Measurements from ENCODE around the gene PARPBP. TPM values are rescaled to one million over a fixed set of nuclear protein-coding genes. Genes with fewer than 3 reads are reported as not detected.

PARPBP gene
- total and polyA plus RNA-seq, 2 of the 8 experiments (the other 6 are each of a cell fraction or from before 2014, with no cell fraction given), result 10.9 to 38.1 TPM

DNA sequence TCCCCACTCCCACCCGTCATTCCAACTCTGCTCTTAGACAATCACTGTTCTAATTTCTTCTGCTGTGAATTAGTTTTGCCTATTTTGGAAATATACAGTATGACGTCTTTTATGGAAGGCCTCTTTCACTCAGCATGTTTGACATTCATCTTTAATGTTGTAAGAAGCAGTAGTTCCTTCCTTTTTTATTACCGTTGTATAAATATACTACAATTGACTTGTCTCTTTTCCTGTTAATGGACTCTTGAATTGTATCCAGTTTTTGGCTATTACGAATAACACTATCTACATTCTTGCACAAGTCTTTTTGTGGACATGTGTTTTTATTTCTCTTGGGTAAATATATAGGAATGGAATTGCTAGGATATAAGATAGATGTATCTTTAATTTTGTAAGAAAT lies 82.6 kb downstream of the PARPBP start:
- 88% methylated on average over 4 of the region's 4 CpGs; no CpG with 5 or more reads in 1 of the 2 experiments for WGBS, 2 experiments (ENCODE audit: extremely low coverage in 1 of 2, insufficient coverage in 1 of 2, insufficient read length in 1 of 2, insufficient replicate concordance in 2 of 2, low coverage in 1 of 2, low lambda C conversion rate in 2 of 2, missing lambda C conversion rate in 1 of 2)
- Histone ChIP-seq H3K79me2 (ENCODE audit: control insufficient read depth in 1 of 2, insufficient read depth in 2 of 2, low read length in 2 of 2) (no peaks in the 10 kb centered on the region), H3K23ac (ENCODE audit: insufficient read length) (no peak overlapping the region), H3K4me2 (ENCODE audit: insufficient read depth in 1 of 2, low read depth in 2 of 2, low read length in 2 of 2) (no peak overlapping the region), H2AFZ (ENCODE audit: low read length) (no peak overlapping the region), H2BK120ac (replicated peaks; ENCODE audit: low read depth, low read length) (no peak overlapping the region), H2BK20ac (ENCODE audit: low read length) (no peak overlapping the region), H3K23me2 (ENCODE audit: low read depth, low read length) (no peaks in the 10 kb centered on the region; the same call in 1 of the 2 replicates), H3K27me3 (replicated peaks in 1 of 4; ENCODE audit: control insufficient read depth in 3 of 4, extremely low read depth in 1 of 4, insufficient read depth in 3 of 4, low read length in 3 of 4) (no peaks in the 10 kb centered on the region), H3K18ac (ENCODE audit: extremely low read depth, low read length) (no peak overlapping the region), H3K9ac (replicated peaks in 1 of 4; ENCODE audit: extremely low read depth in 1 of 4, low read depth in 3 of 4, low read length in 3 of 4) (no peak overlapping the region), H3K4me3 (ENCODE audit: extremely low read depth in 1 of 4, insufficient read depth in 2 of 4, low read depth in 3 of 4, low read length in 4 of 4) (no peak overlapping the region), H3K14ac (ENCODE audit: insufficient read length) (no peak overlapping the region), H3K4ac (replicated peaks; ENCODE audit: insufficient read length, low read depth, low read length) (no peak overlapping the region), H3K27ac (ENCODE audit: low read depth, low read length) (no peak overlapping the region), H3K9me3 (ENCODE audit: insufficient read depth in 2 of 2, low read depth in 1 of 2, low read length in 1 of 2) (peaks cover under 1 to 3% of the 10 kb centered on the region in 2 experiments; a peak in 3 of 4 replicates), H4K5ac (ENCODE audit: insufficient read length, low read depth, low read length) (no peak overlapping the region), H2AK5ac (ENCODE audit: low read depth, low read length) (no peak overlapping the region), H4K20me1 (replicated peaks in 1 of 2; ENCODE audit: control insufficient read depth in 1 of 2, insufficient read depth in 2 of 2, low read length in 2 of 2) (no peaks in the 10 kb centered on the region), H2BK15ac (ENCODE audit: low read length) (no peak overlapping the region), H2BK12ac (ENCODE audit: low read depth, low read length) (no peak overlapping the region), H2BK5ac (ENCODE audit: low read depth, low read length) (no peak overlapping the region), H3K79me1 (ENCODE audit: low read depth, low read length) (no peaks in the 10 kb centered on the region), H4K91ac (replicated peaks; ENCODE audit: insufficient read length, low read length) (no peak overlapping the region), H4K8ac (ENCODE audit: extremely low read depth, insufficient read depth, low read length) (no peak overlapping the region), H3K36me3 (ENCODE audit: control insufficient read depth in 2 of 4, insufficient read depth in 4 of 4, low read length in 3 of 4) (peaks cover 0 to 21% (median 3%) of the 10 kb centered on the region in 4 experiments; a peak in 5 of 8 replicates), H3K56ac (replicated peaks; ENCODE audit: insufficient read length, low read depth, low read length) (no peak overlapping the region), H3K4me1 (replicated peaks in 1 of 4; ENCODE audit: control insufficient read depth in 3 of 4, insufficient read depth in 4 of 4, low read length in 3 of 4) (no peaks in the 10 kb centered on the region)
- no peak for FAIRE-seq
- no peak for DNase-seq (ENCODE audit: low read depth in 1 of 2, low spot score in 2 of 2)
- CTCF ChIA-PET (ENCODE audit: partially characterized antibody), result no interaction called here
- POLR2A ChIA-PET (ENCODE audit: partially characterized antibody), result no interaction called here
- no peak for TF ChIP-seq RAD21 (IDR thresholded peaks at IDR 0.05 in 1 of 2, conservative IDR thresholded peaks at IDR 0.05 in 1 of 2; ENCODE audit: low read depth in 2 of 2, low read length in 2 of 2)
- no peak for TF ChIP-seq CEBPB (IDR thresholded peaks at IDR 0.05; ENCODE audit: low read depth, low read length)
- TF ChIP-seq JUND (IDR thresholded peaks at IDR 0.05; ENCODE audit: low read length), result no peak
- no peak for TF ChIP-seq CTBP2 (IDR thresholded peaks at IDR 0.05; ENCODE audit: borderline replicate concordance, insufficient read depth, insufficient read length, low read length)
- TF ChIP-seq SAP30 (IDR thresholded peaks at IDR 0.05; ENCODE audit: insufficient read depth, insufficient replicate concordance, low read length), result no peak
- no peak for TF ChIP-seq SP4 (IDR thresholded peaks at IDR 0.05; ENCODE audit: low read length)
- no peak for TF ChIP-seq RBBP5 (IDR thresholded peaks at IDR 0.05; ENCODE audit: borderline replicate concordance, low read depth, low read length)
- no peak for TF ChIP-seq SIX5 (IDR thresholded peaks at IDR 0.05; ENCODE audit: low read depth, low read length)
- no peak for TF ChIP-seq RNF2 (IDR thresholded peaks at IDR 0.05; ENCODE audit: borderline replicate concordance, low read depth, low read length, missing control alignments, poor library complexity, severe bottlenecking)
- no peak for TF ChIP-seq NANOG (IDR thresholded peaks at IDR 0.05; ENCODE audit: insufficient read depth, low read depth, low read length, poor library complexity, severe bottlenecking)
- TF ChIP-seq EZH2 (IDR thresholded peaks at IDR 0.05; ENCODE audit: low read depth, low read length, severe bottlenecking), result no peak
- no peak for TF ChIP-seq GABPA (IDR thresholded peaks at IDR 0.05; ENCODE audit: borderline replicate concordance, insufficient read depth, low read length)
- no peak for TF ChIP-seq BRCA1 (IDR thresholded peaks at IDR 0.05; ENCODE audit: low read depth, low read length)
